ENCODE results near the gene RNLS.
A peak's percentile ranks its signal among the peaks of the same experiment; 100 is the strongest.

RNLS gene

DNA sequence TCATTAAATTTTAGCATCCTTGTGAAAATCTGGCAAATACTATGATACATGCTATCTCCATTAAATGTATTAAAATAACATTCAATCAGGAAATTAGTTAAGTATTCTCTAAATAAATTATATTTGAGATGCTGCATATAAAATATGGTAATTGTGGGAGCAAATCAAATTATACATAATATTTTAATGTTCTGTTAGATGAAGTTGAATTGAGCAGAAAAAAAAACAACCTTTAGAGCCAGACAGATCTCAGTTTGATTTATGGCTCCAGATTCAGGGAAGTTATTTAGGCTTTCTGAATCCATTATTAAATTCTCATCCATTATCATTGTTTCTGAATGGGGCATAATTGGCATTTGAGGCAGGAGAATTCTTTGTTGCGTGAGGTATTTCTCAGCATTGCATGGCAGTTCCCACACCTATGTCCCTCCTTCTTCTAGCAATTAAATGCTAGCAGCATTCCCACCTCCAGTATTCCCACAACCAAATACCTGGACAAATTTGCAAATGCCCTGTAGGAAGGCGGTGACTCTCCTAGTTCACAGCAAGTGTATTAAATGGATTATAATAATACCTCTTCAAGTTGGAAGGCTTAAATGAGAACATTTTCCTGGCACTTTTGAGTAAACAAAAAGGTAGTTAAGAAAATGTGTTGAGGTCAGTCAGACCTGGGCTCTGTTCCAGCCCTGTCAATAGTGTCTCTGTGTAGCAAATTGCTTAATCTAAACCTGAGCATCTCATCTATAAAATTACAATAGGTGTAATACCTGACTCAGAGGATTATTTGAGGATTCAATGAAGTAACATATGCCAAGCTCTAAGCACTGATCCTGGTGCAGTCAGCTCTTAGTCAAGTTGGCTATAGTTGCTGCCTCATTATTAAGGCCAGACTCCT lies 108.9 kb downstream of the RNLS start:
- CTCF ChIA-PET: interaction anchor here (0.6 to 0.7 kb wide), 2 partner anchors 296 to 459 kb away, joined by 3 to 4 read pairs; no protein-coding TSS in a partner anchor
- Histone ChIP-seq H3K4me3 (ENCODE audit: low read depth, low read length) (no peak overlapping the region), H3K36me3 (ENCODE audit: control insufficient read depth in 2 of 2, insufficient read depth in 1 of 2, low read length in 2 of 2) (no peaks in the 10 kb centered on the region), H3K9me3 (ENCODE audit: control insufficient read depth, insufficient read depth, low read depth, low read length) (no peaks in the 10 kb centered on the region), H3K4me1 (ENCODE audit: control insufficient read depth, insufficient read depth, low read length) (peaks cover 11% of the 10 kb centered on the region), H3K27ac (ENCODE audit: extremely low read depth, low read depth, low read length) (no peak overlapping the region; the same call in 1 of the 2 replicates)
- POLR2A ChIA-PET: no interaction called here
- no peak for TF ChIP-seq SP3 (tag by site-specific recombination; IDR thresholded peaks at IDR 0.05)
- no peak for TF ChIP-seq YY2 (tag by site-specific recombination; IDR thresholded peaks at IDR 0.05)
- TF ChIP-seq ZNF114 (tag by site-specific recombination; IDR thresholded peaks at IDR 0.05): no peak
- no peak; the same call in none of the 2 replicates for TF ChIP-seq SP7 (tag by site-specific recombination; IDR thresholded peaks at IDR 0.05)
- TF ChIP-seq ZNF521 (tag by site-specific recombination; IDR thresholded peaks at IDR 0.05): no peak
- no peak for TF ChIP-seq ZNF560 (tag by site-specific recombination; IDR thresholded peaks at IDR 0.05; ENCODE audit: borderline replicate concordance)
- TF ChIP-seq ZNF211 (tag by site-specific recombination; IDR thresholded peaks at IDR 0.05; ENCODE audit: low read depth): no peak
- 0 out of 2 replicates have a peak, but pooled peaks have one; percentile 21 for TF ChIP-seq ZNF184 (tag by site-specific recombination; IDR thresholded peaks at IDR 0.05)
- TF ChIP-seq PRDM1 (tag by site-specific recombination; IDR thresholded peaks at IDR 0.05): no peak
- no peak for TF ChIP-seq PBX3 (CRISPR knock-in tag; IDR thresholded peaks at IDR 0.05)
- peak; percentile 66; the same call in 1 of the 2 replicates for TF ChIP-seq OSR2 (tag by site-specific recombination; IDR thresholded peaks at IDR 0.05)
- no peak for TF ChIP-seq ZNF792 (tag by site-specific recombination; IDR thresholded peaks at IDR 0.05)
- TF ChIP-seq, protein P1, sequence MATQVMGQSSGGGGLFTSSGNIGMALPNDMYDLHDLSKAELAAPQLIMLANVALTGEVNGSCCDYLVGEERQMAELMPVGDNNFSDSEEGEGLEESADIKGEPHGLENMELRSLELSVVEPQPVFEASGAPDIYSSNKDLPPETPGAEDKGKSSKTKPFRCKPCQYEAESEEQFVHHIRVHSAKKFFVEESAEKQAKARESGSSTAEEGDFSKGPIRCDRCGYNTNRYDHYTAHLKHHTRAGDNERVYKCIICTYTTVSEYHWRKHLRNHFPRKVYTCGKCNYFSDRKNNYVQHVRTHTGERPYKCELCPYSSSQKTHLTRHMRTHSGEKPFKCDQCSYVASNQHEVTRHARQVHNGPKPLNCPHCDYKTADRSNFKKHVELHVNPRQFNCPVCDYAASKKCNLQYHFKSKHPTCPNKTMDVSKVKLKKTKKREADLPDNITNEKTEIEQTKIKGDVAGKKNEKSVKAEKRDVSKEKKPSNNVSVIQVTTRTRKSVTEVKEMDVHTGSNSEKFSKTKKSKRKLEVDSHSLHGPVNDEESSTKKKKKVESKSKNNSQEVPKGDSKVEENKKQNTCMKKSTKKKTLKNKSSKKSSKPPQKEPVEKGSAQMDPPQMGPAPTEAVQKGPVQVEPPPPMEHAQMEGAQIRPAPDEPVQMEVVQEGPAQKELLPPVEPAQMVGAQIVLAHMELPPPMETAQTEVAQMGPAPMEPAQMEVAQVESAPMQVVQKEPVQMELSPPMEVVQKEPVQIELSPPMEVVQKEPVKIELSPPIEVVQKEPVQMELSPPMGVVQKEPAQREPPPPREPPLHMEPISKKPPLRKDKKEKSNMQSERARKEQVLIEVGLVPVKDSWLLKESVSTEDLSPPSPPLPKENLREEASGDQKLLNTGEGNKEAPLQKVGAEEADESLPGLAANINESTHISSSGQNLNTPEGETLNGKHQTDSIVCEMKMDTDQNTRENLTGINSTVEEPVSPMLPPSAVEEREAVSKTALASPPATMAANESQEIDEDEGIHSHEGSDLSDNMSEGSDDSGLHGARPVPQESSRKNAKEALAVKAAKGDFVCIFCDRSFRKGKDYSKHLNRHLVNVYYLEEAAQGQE (tag by site-specific recombination; IDR thresholded peaks at IDR 0.05): no peak
- TF ChIP-seq, protein P2, sequence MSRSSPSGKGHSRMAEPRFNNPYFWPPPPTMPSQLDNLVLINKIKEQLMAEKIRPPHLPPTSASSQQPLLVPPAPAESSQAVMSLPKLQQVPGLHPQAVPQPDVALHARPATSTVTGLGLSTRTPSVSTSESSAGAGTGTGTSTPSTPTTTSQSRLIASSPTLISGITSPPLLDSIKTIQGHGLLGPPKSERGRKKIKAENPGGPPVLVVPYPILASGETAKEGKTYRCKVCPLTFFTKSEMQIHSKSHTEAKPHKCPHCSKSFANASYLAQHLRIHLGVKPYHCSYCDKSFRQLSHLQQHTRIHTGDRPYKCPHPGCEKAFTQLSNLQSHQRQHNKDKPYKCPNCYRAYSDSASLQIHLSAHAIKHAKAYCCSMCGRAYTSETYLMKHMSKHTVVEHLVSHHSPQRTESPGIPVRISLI (tag by site-specific recombination; IDR thresholded peaks at IDR 0.05): no peak
- TF ChIP-seq TRIM28 (IDR thresholded peaks at IDR 0.05; ENCODE audit: borderline replicate concordance, low read length): no peak
- no peak for TF ChIP-seq ZSCAN16 (tag by site-specific recombination; IDR thresholded peaks at IDR 0.05)
- TF ChIP-seq ZNF596 (tag by site-specific recombination; IDR thresholded peaks at IDR 0.05): no peak
- TF ChIP-seq ZNF624 (tag by site-specific recombination; IDR thresholded peaks at IDR 0.05): no peak
- 0 out of 2 replicates have a peak, but pooled peaks have one; percentile 25 for TF ChIP-seq IKZF3 (tag by site-specific recombination; IDR thresholded peaks at IDR 0.05)
- TF ChIP-seq ZNF292 (tag by site-specific recombination; IDR thresholded peaks at IDR 0.05; ENCODE audit: borderline replicate concordance, low read depth): no peak
- no peak for TF ChIP-seq ZNF473 (tag by site-specific recombination; IDR thresholded peaks at IDR 0.05)
- no peak for TF ChIP-seq ZNF555 (tag by site-specific recombination; conservative IDR thresholded peaks at IDR 0.05)
- 0 out of 2 replicates have a peak, but pooled peaks have one; percentile 40 for TF ChIP-seq ZNF664 (tag by site-specific recombination; IDR thresholded peaks at IDR 0.05)
- TF ChIP-seq ZNF311 (tag by site-specific recombination; IDR thresholded peaks at IDR 0.05; ENCODE audit: borderline replicate concordance): no peak
- TF ChIP-seq ZNF223 (tag by site-specific recombination; IDR thresholded peaks at IDR 0.05): no peak
- no peak for TF ChIP-seq ZNF677 (tag by site-specific recombination; IDR thresholded peaks at IDR 0.05)
- TF ChIP-seq ZNF776 (tag by site-specific recombination; IDR thresholded peaks at IDR 0.05; ENCODE audit: borderline replicate concordance): no peak
- TF ChIP-seq FEZF1 (tag by site-specific recombination; IDR thresholded peaks at IDR 0.05): no peak
- no peak for TF ChIP-seq ZNF426 (tag by site-specific recombination; IDR thresholded peaks at IDR 0.05)
- TF ChIP-seq ZNF558 (tag by site-specific recombination; IDR thresholded peaks at IDR 0.05): no peak
- peak; percentile 28; the same call in 1 of the 2 replicates for TF ChIP-seq PRDM6 (tag by site-specific recombination; IDR thresholded peaks at IDR 0.05)
- no peak for TF ChIP-seq ZNF777 (tag by site-specific recombination; IDR thresholded peaks at IDR 0.05; ENCODE audit: borderline replicate concordance)
